ENCODE data around the gene ALKBH5. TPM values are rescaled to one million over a fixed set of nuclear protein-coding genes. Genes with fewer than 3 reads are reported as not detected.

ALKBH5 gene
- total RNA-seq, 1 experiment from 2014 or later = 105 TPM

DNA sequence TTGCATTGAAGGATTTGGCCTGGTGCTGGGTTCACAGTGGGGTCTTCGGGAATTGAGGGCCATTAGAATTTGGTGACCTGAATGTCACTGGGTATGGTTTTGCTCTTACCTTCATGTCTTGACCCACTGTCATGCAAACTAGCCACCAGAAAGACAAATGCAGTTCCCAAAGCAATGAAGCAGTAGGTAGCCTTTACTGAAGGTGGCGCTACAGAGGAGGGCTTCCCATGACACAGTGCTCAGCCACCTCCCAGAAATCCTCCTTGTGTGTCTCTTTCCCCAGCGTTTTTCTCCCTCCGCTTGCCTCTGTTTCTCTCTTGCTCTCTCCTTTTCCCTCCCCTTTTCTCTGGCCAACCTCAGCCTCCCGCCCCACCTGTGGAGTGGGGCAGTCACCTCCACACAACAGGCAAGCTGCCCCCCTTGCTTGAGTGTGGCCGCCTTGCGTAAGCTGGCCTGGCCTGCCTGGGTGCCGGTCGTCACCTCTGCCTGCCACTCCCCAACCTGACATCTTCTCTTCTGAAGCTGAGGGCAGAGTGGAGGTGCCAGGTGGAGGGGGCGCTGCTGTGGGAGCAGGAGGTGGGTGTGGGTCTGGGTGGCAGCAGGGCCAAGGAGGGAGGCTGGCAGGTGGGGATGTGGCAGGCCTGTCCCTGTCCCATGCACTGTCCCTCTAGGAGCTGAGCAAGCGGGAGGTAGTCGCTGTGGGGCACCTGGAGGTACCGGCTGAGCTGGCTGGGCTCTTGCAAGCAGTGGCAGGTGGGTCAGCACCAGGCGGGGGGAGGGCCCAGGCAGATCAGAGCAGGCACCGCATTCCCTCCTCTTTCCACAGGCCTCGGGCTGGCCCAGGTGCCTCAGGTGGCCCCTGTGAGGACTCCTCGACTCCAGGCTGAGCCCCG is 40.3 kb upstream of the ALKBH5 start (continued):
- TF ChIP-seq, protein P1, sequence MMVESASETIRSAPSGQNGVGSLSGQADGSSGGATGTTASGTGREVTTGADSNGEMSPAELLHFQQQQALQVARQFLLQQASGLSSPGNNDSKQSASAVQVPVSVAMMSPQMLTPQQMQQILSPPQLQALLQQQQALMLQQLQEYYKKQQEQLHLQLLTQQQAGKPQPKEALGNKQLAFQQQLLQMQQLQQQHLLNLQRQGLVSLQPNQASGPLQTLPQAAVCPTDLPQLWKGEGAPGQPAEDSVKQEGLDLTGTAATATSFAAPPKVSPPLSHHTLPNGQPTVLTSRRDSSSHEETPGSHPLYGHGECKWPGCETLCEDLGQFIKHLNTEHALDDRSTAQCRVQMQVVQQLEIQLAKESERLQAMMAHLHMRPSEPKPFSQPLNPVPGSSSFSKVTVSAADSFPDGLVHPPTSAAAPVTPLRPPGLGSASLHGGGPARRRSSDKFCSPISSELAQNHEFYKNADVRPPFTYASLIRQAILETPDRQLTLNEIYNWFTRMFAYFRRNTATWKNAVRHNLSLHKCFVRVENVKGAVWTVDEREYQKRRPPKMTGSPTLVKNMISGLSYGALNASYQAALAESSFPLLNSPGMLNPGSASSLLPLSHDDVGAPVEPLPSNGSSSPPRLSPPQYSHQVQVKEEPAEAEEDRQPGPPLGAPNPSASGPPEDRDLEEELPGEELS (CRISPR knock-in tag; IDR thresholded peaks at IDR 0.05) = no peak
- TF ChIP-seq, protein P2, sequence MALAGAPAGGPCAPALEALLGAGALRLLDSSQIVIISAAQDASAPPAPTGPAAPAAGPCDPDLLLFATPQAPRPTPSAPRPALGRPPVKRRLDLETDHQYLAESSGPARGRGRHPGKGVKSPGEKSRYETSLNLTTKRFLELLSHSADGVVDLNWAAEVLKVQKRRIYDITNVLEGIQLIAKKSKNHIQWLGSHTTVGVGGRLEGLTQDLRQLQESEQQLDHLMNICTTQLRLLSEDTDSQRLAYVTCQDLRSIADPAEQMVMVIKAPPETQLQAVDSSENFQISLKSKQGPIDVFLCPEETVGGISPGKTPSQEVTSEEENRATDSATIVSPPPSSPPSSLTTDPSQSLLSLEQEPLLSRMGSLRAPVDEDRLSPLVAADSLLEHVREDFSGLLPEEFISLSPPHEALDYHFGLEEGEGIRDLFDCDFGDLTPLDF (CRISPR knock-in tag; IDR thresholded peaks at IDR 0.05) = no peak
- TF ChIP-seq NFYB (CRISPR knock-in tag; conservative IDR thresholded peaks at IDR 0.05; ENCODE audit: low read depth) = no peak
- peak; percentile 65; the same call in 1 of the 2 replicates for TF ChIP-seq FOXP1 (CRISPR knock-in tag; IDR thresholded peaks at IDR 0.05; ENCODE audit: borderline replicate concordance)
- TF ChIP-seq ZNF263 (CRISPR knock-in tag; IDR thresholded peaks at IDR 0.05; ENCODE audit: low read depth) = no peak
- TF ChIP-seq, protein P3, sequence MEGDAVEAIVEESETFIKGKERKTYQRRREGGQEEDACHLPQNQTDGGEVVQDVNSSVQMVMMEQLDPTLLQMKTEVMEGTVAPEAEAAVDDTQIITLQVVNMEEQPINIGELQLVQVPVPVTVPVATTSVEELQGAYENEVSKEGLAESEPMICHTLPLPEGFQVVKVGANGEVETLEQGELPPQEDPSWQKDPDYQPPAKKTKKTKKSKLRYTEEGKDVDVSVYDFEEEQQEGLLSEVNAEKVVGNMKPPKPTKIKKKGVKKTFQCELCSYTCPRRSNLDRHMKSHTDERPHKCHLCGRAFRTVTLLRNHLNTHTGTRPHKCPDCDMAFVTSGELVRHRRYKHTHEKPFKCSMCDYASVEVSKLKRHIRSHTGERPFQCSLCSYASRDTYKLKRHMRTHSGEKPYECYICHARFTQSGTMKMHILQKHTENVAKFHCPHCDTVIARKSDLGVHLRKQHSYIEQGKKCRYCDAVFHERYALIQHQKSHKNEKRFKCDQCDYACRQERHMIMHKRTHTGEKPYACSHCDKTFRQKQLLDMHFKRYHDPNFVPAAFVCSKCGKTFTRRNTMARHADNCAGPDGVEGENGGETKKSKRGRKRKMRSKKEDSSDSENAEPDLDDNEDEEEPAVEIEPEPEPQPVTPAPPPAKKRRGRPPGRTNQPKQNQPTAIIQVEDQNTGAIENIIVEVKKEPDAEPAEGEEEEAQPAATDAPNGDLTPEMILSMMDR (IDR thresholded peaks at IDR 0.05) = peak; percentile 35; the same call in 1 of the 2 replicates
- TF ChIP-seq TEAD4 (CRISPR knock-in tag; IDR thresholded peaks at IDR 0.05) = no peak
- TF ChIP-seq TEAD1 (CRISPR knock-in tag; IDR thresholded peaks at IDR 0.05) = 0 out of 2 replicates have a peak, but pooled peaks have one; percentile 26
- TF ChIP-seq, protein P4, sequence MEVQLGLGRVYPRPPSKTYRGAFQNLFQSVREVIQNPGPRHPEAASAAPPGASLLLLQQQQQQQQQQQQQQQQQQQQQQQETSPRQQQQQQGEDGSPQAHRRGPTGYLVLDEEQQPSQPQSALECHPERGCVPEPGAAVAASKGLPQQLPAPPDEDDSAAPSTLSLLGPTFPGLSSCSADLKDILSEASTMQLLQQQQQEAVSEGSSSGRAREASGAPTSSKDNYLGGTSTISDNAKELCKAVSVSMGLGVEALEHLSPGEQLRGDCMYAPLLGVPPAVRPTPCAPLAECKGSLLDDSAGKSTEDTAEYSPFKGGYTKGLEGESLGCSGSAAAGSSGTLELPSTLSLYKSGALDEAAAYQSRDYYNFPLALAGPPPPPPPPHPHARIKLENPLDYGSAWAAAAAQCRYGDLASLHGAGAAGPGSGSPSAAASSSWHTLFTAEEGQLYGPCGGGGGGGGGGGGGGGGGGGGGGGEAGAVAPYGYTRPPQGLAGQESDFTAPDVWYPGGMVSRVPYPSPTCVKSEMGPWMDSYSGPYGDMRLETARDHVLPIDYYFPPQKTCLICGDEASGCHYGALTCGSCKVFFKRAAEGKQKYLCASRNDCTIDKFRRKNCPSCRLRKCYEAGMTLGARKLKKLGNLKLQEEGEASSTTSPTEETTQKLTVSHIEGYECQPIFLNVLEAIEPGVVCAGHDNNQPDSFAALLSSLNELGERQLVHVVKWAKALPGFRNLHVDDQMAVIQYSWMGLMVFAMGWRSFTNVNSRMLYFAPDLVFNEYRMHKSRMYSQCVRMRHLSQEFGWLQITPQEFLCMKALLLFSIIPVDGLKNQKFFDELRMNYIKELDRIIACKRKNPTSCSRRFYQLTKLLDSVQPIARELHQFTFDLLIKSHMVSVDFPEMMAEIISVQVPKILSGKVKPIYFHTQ (CRISPR knock-in tag; IDR thresholded peaks at IDR 0.05) = no peak
- TF ChIP-seq, protein P5, sequence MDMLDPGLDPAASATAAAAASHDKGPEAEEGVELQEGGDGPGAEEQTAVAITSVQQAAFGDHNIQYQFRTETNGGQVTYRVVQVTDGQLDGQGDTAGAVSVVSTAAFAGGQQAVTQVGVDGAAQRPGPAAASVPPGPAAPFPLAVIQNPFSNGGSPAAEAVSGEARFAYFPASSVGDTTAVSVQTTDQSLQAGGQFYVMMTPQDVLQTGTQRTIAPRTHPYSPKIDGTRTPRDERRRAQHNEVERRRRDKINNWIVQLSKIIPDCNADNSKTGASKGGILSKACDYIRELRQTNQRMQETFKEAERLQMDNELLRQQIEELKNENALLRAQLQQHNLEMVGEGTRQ (CRISPR knock-in tag; IDR thresholded peaks at IDR 0.05) = no peak
- TF ChIP-seq NR3C1 (CRISPR knock-in tag; conservative IDR thresholded peaks at IDR 0.05; ENCODE audit: low read depth) = no peak
- TF ChIP-seq TP53 (CRISPR knock-in tag; IDR thresholded peaks at IDR 0.05) = no peak

DNA sequence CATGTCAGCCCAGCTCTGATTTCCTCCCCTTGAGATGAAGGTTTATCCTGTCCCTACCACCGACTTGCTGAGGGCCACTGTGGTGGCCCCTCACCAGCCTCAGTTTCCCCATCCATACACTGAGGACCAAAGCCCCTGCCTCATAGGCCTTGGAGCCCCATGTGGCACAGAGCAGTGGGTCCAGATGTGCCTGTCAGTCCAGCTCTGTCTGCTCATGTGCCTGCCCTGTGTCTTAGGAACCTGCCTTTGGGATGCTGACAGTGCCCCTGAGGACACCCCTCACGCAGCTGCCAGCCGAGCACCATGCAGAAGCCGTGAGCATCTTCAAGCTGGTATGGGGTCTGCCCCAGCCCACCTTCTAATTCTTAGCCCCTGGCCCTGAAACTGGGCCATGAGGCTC is 39.4 kb upstream of the ALKBH5 start:
- ChIA-PET POLR2A (interaction anchor here (0.5 kb wide), 1 partner anchor 68 kb away, joined by 3 read pairs; no protein-coding TSS in a partner anchor), CTCF (interaction anchor here (0.6 to 5.1 kb wide), 6 partner anchors 9 to 253 kb away, joined by 3 to 89 read pairs (median 7); no protein-coding TSS in a partner anchor)
- H3K27ac Mint-ChIP-seq = no peak overlapping the region
- no peaks in the 10 kb centered on the region for H3K36me3 Mint-ChIP-seq
- DNase-seq (ENCODE audit: low spot score) = no peak
- no peaks in the 10 kb centered on the region; the same call in 1 of the 2 replicates for H3K27me3 Mint-ChIP-seq (ENCODE audit: low read depth)
- H3K4me3 Mint-ChIP-seq = no peak overlapping the region
- H3K4me1 Mint-ChIP-seq = peaks cover 12% of the 10 kb centered on the region
- no peak for ATAC-seq
- H3K9me3 Mint-ChIP-seq = no peaks in the 10 kb centered on the region
- no peak for TF ChIP-seq SOX15 (CRISPR knock-in tag; IDR thresholded peaks at IDR 0.05)
- TF ChIP-seq, protein P6, sequence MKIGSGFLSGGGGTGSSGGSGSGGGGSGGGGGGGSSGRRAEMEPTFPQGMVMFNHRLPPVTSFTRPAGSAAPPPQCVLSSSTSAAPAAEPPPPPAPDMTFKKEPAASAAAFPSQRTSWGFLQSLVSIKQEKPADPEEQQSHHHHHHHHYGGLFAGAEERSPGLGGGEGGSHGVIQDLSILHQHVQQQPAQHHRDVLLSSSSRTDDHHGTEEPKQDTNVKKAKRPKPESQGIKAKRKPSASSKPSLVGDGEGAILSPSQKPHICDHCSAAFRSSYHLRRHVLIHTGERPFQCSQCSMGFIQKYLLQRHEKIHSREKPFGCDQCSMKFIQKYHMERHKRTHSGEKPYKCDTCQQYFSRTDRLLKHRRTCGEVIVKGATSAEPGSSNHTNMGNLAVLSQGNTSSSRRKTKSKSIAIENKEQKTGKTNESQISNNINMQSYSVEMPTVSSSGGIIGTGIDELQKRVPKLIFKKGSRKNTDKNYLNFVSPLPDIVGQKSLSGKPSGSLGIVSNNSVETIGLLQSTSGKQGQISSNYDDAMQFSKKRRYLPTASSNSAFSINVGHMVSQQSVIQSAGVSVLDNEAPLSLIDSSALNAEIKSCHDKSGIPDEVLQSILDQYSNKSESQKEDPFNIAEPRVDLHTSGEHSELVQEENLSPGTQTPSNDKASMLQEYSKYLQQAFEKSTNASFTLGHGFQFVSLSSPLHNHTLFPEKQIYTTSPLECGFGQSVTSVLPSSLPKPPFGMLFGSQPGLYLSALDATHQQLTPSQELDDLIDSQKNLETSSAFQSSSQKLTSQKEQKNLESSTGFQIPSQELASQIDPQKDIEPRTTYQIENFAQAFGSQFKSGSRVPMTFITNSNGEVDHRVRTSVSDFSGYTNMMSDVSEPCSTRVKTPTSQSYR (CRISPR knock-in tag; IDR thresholded peaks at IDR 0.05) = no peak
- no peak for TF ChIP-seq CREM (CRISPR knock-in tag; IDR thresholded peaks at IDR 0.05)
- TF ChIP-seq JUN (CRISPR knock-in tag; IDR thresholded peaks at IDR 0.05) = no peak
- no peak for TF ChIP-seq ZNF671 (CRISPR knock-in tag; IDR thresholded peaks at IDR 0.05)

All from WTC11 (cell line).